GM21381 (cell line): ENCODE data around the gene SHC2.
"Not testable (repeated sequence)": the region's sequence is repeated elsewhere in the genome, so short reads cannot be mapped to it uniquely, and the experiment has no call there.

Experiments used
- ATAC-seq: cut with Tn5 transposase; IDR thresholded peaks from one replicate; pipeline ENCODE4 v1.9.1; 2021; ENCODE audit warnings: mild to moderate bottlenecking, moderate library complexity; ENCODE audit not compliant: unreplicated experiment

Gene SHC2

GRCh38 chr19:392375-392970 lies 68.4 kb downstream of the SHC2 start:
- no peak for ATAC-seq

GRCh38 chr19:391726-392374 lies 69.0 kb downstream of the SHC2 start:
- ATAC-seq = no peak

- ATAC-seq = no peak
Observed at GRCh38 chr19:391207-391557, 69.7 kb downstream of the SHC2 start.

GRCh38 chr19:390386-391206 lies 70.2 kb downstream of the SHC2 start:
- ATAC-seq = no peak

- ATAC-seq = no peak
Observed at GRCh38 chr19:389935-390289, 70.9 kb downstream of the SHC2 start.

- ATAC-seq = no peak
Observed at GRCh38 chr19:389255-389934, 71.4 kb downstream of the SHC2 start.

- no peak for ATAC-seq
Observed at GRCh38 chr19:388691-389090, 72.1 kb downstream of the SHC2 start.

- no peak for ATAC-seq
Observed at GRCh38 chr19:387777-388176, 73.1 kb downstream of the SHC2 start.

- not testable (repeated sequence) for ATAC-seq
Observed at GRCh38 chr19:386632-387301, 74.1 kb downstream of the SHC2 start.

GRCh38 chr19:386189-386588 lies 74.6 kb downstream of the SHC2 start:
- ATAC-seq = not testable (repeated sequence)

- ATAC-seq = no peak
Observed at GRCh38 chr19:384799-385169, 76.0 kb downstream of the SHC2 start.

GRCh38 chr19:383922-384798 lies 76.7 kb downstream of the SHC2 start:
- no peak for ATAC-seq

GRCh38 chr19:383040-383439 lies 77.8 kb downstream of the SHC2 start:
- ATAC-seq = no peak

GRCh38 chr19:382578-382977 lies 78.3 kb downstream of the SHC2 start:
- peak; percentile 70 for ATAC-seq

- not testable (repeated sequence) for ATAC-seq
Observed at GRCh38 chr19:381901-382300, 78.9 kb downstream of the SHC2 start.

GRCh38 chr19:380618-381219 lies 80.1 kb downstream of the SHC2 start:
- ATAC-seq = not testable (repeated sequence)

GRCh38 chr19:379796-380195 lies 81.0 kb downstream of the SHC2 start:
- ATAC-seq = no peak

- ATAC-seq = no peak
Observed at GRCh38 chr19:378706-379105, 82.1 kb downstream of the SHC2 start.

- no peak for ATAC-seq
Observed at GRCh38 chr19:377801-378581, 82.8 kb downstream of the SHC2 start.
